Caco-2 (cell line): ENCODE results near the gene USP32. TPM values are rescaled to one million over a fixed set of nuclear protein-coding genes. Genes with fewer than 3 reads are reported as not detected.
"Not testable (repeated sequence)": the region's sequence is repeated elsewhere in the genome, so short reads cannot be mapped to it uniquely, and the experiment has no call there.

Source experiments
- BruUV-seq: library from RNA; stranded (reverse); fragments of 400-500 nt; replicated peaks from 2 replicates; lab custom pipeline; 2021; lab: Mats Ljungman, UMichigan
- CTCF ChIA-PET: fragments of 300-600 bp; sonication (Branson Sonifier 250); formaldehyde crosslinking; loops from one replicate; lab custom pipeline; 2022; ENCODE audit warnings: antibody characterized with exemption; lab: Charles Lee
- POLR2A ChIA-PET: fragments of 300-600 bp; sonication (Branson Sonifier 250); formaldehyde crosslinking; loops from one replicate; lab custom pipeline; 2022; ENCODE audit warnings: antibody characterized with exemption; lab: Charles Lee
- DNase-seq, 2 experiments: peaks; one replicate each; pipeline versions ENCODE4 v3.0.0 to v3.0.0-alpha.2; 2020 to 2022
- H3K27me3 ChIP-seq: replicated peaks from 2 replicates; pipeline ENCODE4 v1.6.0; 2011; ENCODE audit warnings: low read length; ENCODE audit not compliant: control insufficient read depth, insufficient read depth
- H3K36me3 ChIP-seq: 2 replicates; pipeline ENCODE4 v1.5.1; 2011; ENCODE audit warnings: low read length; ENCODE audit not compliant: control insufficient read depth, insufficient read depth
- H3K4me1 ChIP-seq: fragments of 250-450 bp; sonication (Bioruptor Pico); 2 replicates; pipeline ENCODE4 v1.5.1; 2020; ENCODE audit warnings: mild to moderate bottlenecking
- H3K4me3 ChIP-seq: 2 replicates; pipeline ENCODE4 v1.5.1; 2011; ENCODE audit warnings: low read depth, mild to moderate bottlenecking, control low read depth, low read length
- H3K9me3 ChIP-seq: fragments of 250-450 bp; sonication (Bioruptor Pico); 2 replicates; pipeline ENCODE4 v1.5.1; 2020; ENCODE audit warnings: mild to moderate bottlenecking, moderate library complexity
- H3K27ac Mint-ChIP-seq: one replicate; pipeline ENCODE4 v1.8.0; 2022; ENCODE audit warnings: mixed read lengths; ENCODE audit not compliant: unreplicated experiment
- H3K27me3 Mint-ChIP-seq: one replicate; pipeline ENCODE4 v1.8.0; 2022; ENCODE audit warnings: mixed read lengths; ENCODE audit not compliant: insufficient read depth, unreplicated experiment
- H3K36me3 Mint-ChIP-seq: one replicate; pipeline ENCODE4 v1.8.0; 2022; ENCODE audit warnings: mild to moderate bottlenecking, mixed read lengths; ENCODE audit not compliant: insufficient read depth, unreplicated experiment
- H3K4me1 Mint-ChIP-seq: one replicate; pipeline ENCODE4 v1.8.0; 2022; ENCODE audit warnings: low read depth, mixed read lengths; ENCODE audit not compliant: unreplicated experiment
- H3K4me3 Mint-ChIP-seq: one replicate; pipeline ENCODE4 v1.8.0; 2022; ENCODE audit warnings: mild to moderate bottlenecking, moderate library complexity, mixed read lengths; ENCODE audit not compliant: unreplicated experiment
- H3K9me3 Mint-ChIP-seq: one replicate; pipeline ENCODE4 v1.8.0; 2022; ENCODE audit warnings: mixed read lengths; ENCODE audit not compliant: unreplicated experiment
- CTCF ChIP-seq, 2 experiments: fragments of 200-600 bp in 1 of 2; IDR thresholded peaks; 1 replicate in 1 of 2; 2 replicates in 1 of 2; pipeline versions ENCODE4 v1.5.1 to v1.8.0; 2011 to 2022; ENCODE audit warnings: antibody characterized with exemption in 1 of 2, control low read depth in 1 of 2, inconsistent platforms in 1 of 2, low read depth in 1 of 2, low read length in 1 of 2, mild to moderate bottlenecking in 1 of 2, moderate library complexity in 1 of 2; ENCODE audit not compliant: insufficient read depth in 1 of 2, severe bottlenecking in 1 of 2, unreplicated experiment in 1 of 2
- intact Hi-C: fragments of 100-400 bp; cut with micrococcal nuclease; formaldehyde crosslinking; loops from one replicate; pipeline ENCODE4 v1.10.0; 2022; ENCODE audit not compliant: unreplicated experiment
- total RNA-seq: library from RNA; stranded (reverse); gene quantifications from 2 replicates; pipeline ENCODE4 v1.2.3, GENCODE V29; 2022

The USP32 gene
- total RNA-seq, 1 experiment from 2014 or later: 53.3 TPM

- H3K4me1 Mint-ChIP-seq: peaks cover 14% of the 10 kb centered on the region
- intact Hi-C loops: no loop called here
- peak; percentile 64 to 74 for DNase-seq
- Histone ChIP-seq H3K36me3 (no peaks in the 10 kb centered on the region; the same call in 1 of the 2 replicates), H3K27me3 (no peaks in the 10 kb centered on the region), H3K4me1 (peaks cover 22% of the 10 kb centered on the region), H3K9me3 (no peaks in the 10 kb centered on the region), H3K4me3 (no peak overlapping the region)
- CTCF ChIA-PET: interaction anchor here (0.6 to 0.9 kb wide), 2 partner anchors 73 to 84 kb away, joined by 3 to 4 read pairs; no protein-coding TSS in a partner anchor
- H3K36me3 Mint-ChIP-seq: peaks cover 40% of the 10 kb centered on the region
- H3K9me3 Mint-ChIP-seq: no peaks in the 10 kb centered on the region
- H3K4me3 Mint-ChIP-seq: peak overlapping the region; percentile 47
- POLR2A ChIA-PET: interaction anchor here (0.5 kb wide), 1 partner anchor 89 kb away, joined by 8 read pairs; no protein-coding TSS in a partner anchor
- peak overlapping the region; percentile 89 for H3K27ac Mint-ChIP-seq
- no peak for TF ChIP-seq CTCF (IDR thresholded peaks at IDR 0.05; ENCODE audit: insufficient read depth in 1 of 2, low read depth in 1 of 2, low read length in 1 of 2, severe bottlenecking in 1 of 2, unreplicated experiment in 1 of 2)
- BruUV-seq: no TSS peak
- H3K27me3 Mint-ChIP-seq: no peaks in the 10 kb centered on the region
Measured at GRCh38 chr17:60224064-60224463, 167.9 kb downstream of the USP32 start.

GRCh38 chr17:60223456-60223855 is 168.5 kb downstream of the USP32 start:
- Histone ChIP-seq H3K4me1 (peaks cover 22% of the 10 kb centered on the region), H3K9me3 (no peaks in the 10 kb centered on the region), H3K36me3 (no peaks in the 10 kb centered on the region; the same call in 1 of the 2 replicates), H3K4me3 (no peak overlapping the region), H3K27me3 (no peaks in the 10 kb centered on the region)
- no peak for DNase-seq
- BruUV-seq: no TSS peak
- ChIA-PET CTCF (no interaction called here), POLR2A (no interaction called here)
- H3K9me3 Mint-ChIP-seq: no peaks in the 10 kb centered on the region
- H3K27ac Mint-ChIP-seq: no peak overlapping the region
- H3K36me3 Mint-ChIP-seq: peaks cover 44% of the 10 kb centered on the region
- TF ChIP-seq CTCF (IDR thresholded peaks at IDR 0.05; ENCODE audit: insufficient read depth in 1 of 2, low read depth in 1 of 2, low read length in 1 of 2, severe bottlenecking in 1 of 2, unreplicated experiment in 1 of 2): no peak
- peaks cover 14% of the 10 kb centered on the region for H3K4me1 Mint-ChIP-seq
- no peak overlapping the region for H3K4me3 Mint-ChIP-seq
- no peaks in the 10 kb centered on the region for H3K27me3 Mint-ChIP-seq
- intact Hi-C loops: no loop called here

GRCh38 chr17:60218774-60219173 is 173.2 kb downstream of the USP32 start:
- H3K4me3 Mint-ChIP-seq, H3K4me1 ChIP-seq, H3K36me3 ChIP-seq, BruUV-seq, intact Hi-C loops, H3K27ac Mint-ChIP-seq, H3K9me3 Mint-ChIP-seq, H3K27me3 Mint-ChIP-seq, H3K9me3 ChIP-seq, CTCF ChIA-PET, H3K4me1 Mint-ChIP-seq, H3K4me3 ChIP-seq, POLR2A ChIA-PET, H3K27me3 ChIP-seq, DNase-seq: not testable (repeated sequence)
- H3K36me3 Mint-ChIP-seq: peaks cover 36% of the 10 kb centered on the region

- H3K4me1 ChIP-seq, H3K36me3 ChIP-seq, CTCF ChIA-PET, intact Hi-C loops, H3K9me3 ChIP-seq, POLR2A ChIA-PET, H3K4me3 ChIP-seq, H3K4me1 Mint-ChIP-seq, H3K9me3 Mint-ChIP-seq, DNase-seq, H3K4me3 Mint-ChIP-seq, H3K27me3 ChIP-seq, H3K27me3 Mint-ChIP-seq, H3K27ac Mint-ChIP-seq, BruUV-seq: not testable (repeated sequence)
- H3K36me3 Mint-ChIP-seq: peaks cover 18% of the 10 kb centered on the region
Measured at GRCh38 chr17:60215895-60216294, 176.0 kb downstream of the USP32 start.

GRCh38 chr17:60211282-60211681 is 180.7 kb downstream of the USP32 start:
- POLR2A ChIA-PET, H3K36me3 Mint-ChIP-seq, H3K4me3 ChIP-seq, intact Hi-C loops, H3K27ac Mint-ChIP-seq, CTCF ChIA-PET, H3K9me3 Mint-ChIP-seq, H3K27me3 ChIP-seq, H3K9me3 ChIP-seq, H3K36me3 ChIP-seq, DNase-seq, H3K4me3 Mint-ChIP-seq, H3K27me3 Mint-ChIP-seq, H3K4me1 ChIP-seq, H3K4me1 Mint-ChIP-seq, BruUV-seq: not testable (repeated sequence)

GRCh38 chr17:60208302-60208701 is 183.6 kb downstream of the USP32 start:
- H3K36me3 Mint-ChIP-seq: peaks cover 17% of the 10 kb centered on the region
- H3K4me1 ChIP-seq, POLR2A ChIA-PET, H3K36me3 ChIP-seq, H3K4me3 Mint-ChIP-seq, H3K27ac Mint-ChIP-seq, H3K4me3 ChIP-seq, H3K27me3 Mint-ChIP-seq, H3K27me3 ChIP-seq, intact Hi-C loops, H3K9me3 ChIP-seq, BruUV-seq, H3K4me1 Mint-ChIP-seq, H3K9me3 Mint-ChIP-seq, CTCF ChIA-PET, DNase-seq: not testable (repeated sequence)
